Head of caudate nucleus (tissue), 42 donors: Measurements from ENCODE around the gene MB21D2.
A peak's percentile ranks its signal among the peaks of the same experiment; 100 is the strongest.

Experiments
- DNase-seq, 42 donors: peaks; one replicate each; pipeline versions ENCODE4 v3.0.0 to v3.0.0-alpha.2; 2020 to 2021; ENCODE audit warnings: mixed read lengths in 7 of 42
- intact Hi-C: fragments of 100-400 bp; cut with DNase I; formaldehyde crosslinking; loops from one replicate; pipeline ENCODE4 v1.15.0; 2022

MB21D2 gene

GRCh38 chr3:192899540-192899982 lies 18.1 kb downstream of the MB21D2 start:
- DNase-seq, result no peak
- intact Hi-C loops, result no loop called here

- DNase-seq, result no peak
- intact Hi-C loops, result no loop called here
Measured at GRCh38 chr3:192897005-192897404, 20.7 kb downstream of the MB21D2 start.

- intact Hi-C loops, result no loop called here
- DNase-seq, result no peak
Measured at GRCh38 chr3:192896208-192896607, 21.4 kb downstream of the MB21D2 start.

GRCh38 chr3:192894676-192895075 lies 23.0 kb downstream of the MB21D2 start:
- intact Hi-C loops, result no loop called here

GRCh38 chr3:192892981-192893700 lies 24.5 kb downstream of the MB21D2 start:
- DNase-seq, result peak in 26 of 42 donors; percentile 10 to 61 (median 24)
- intact Hi-C loops, result no loop called here

More at GRCh38 chr3:192894676-192895075, 23.0 kb downstream of the MB21D2 start:
- DNase-seq, result no peak

- DNase-seq, result no peak
- intact Hi-C loops, result no loop called here
Measured at GRCh38 chr3:192890347-192891335, 27.0 kb downstream of the MB21D2 start.

GRCh38 chr3:192889679-192890078 lies 28.0 kb downstream of the MB21D2 start:
- intact Hi-C loops, result no loop called here

GRCh38 chr3:192888190-192888589 lies 29.5 kb downstream of the MB21D2 start:
- intact Hi-C loops, result no loop called here
- DNase-seq, result no peak

More at GRCh38 chr3:192889679-192890078, 28.0 kb downstream of the MB21D2 start:
- DNase-seq, result no peak

GRCh38 chr3:192887701-192888100 lies 30.0 kb downstream of the MB21D2 start:
- no peak for DNase-seq
- intact Hi-C loops, result no loop called here

- intact Hi-C loops, result no loop called here
- DNase-seq, result no peak
Measured at GRCh38 chr3:192887047-192887446, 30.6 kb downstream of the MB21D2 start.

- no peak for DNase-seq
Measured at GRCh38 chr3:192884777-192885773, 32.6 kb downstream of the MB21D2 start.

GRCh38 chr3:192883512-192883911 lies 34.1 kb downstream of the MB21D2 start:
- intact Hi-C loops, result no loop called here
- DNase-seq, result no peak

More at GRCh38 chr3:192884777-192885773, 32.6 kb downstream of the MB21D2 start:
- intact Hi-C loops, result no loop called here

- intact Hi-C loops, result no loop called here
- DNase-seq, result no peak
Measured at GRCh38 chr3:192881159-192881786, 36.4 kb downstream of the MB21D2 start.

- intact Hi-C loops, result no loop called here
- no peak for DNase-seq
Measured at GRCh38 chr3:192880313-192880712, 37.3 kb downstream of the MB21D2 start.

GRCh38 chr3:192879346-192880031 lies 38.2 kb downstream of the MB21D2 start:
- intact Hi-C loops, result no loop called here
- no peak for DNase-seq

- no peak for DNase-seq
- intact Hi-C loops, result no loop called here
Measured at GRCh38 chr3:192875971-192876565, 41.6 kb downstream of the MB21D2 start.

GRCh38 chr3:192870822-192871221 lies 46.8 kb downstream of the MB21D2 start:
- no peak for DNase-seq
- intact Hi-C loops, result no loop called here
